ENCODE measurements around the gene DIP2B. TPM values are rescaled to one million over a fixed set of nuclear protein-coding genes. Genes with fewer than 3 reads are reported as not detected.

The DIP2B gene
- total RNA-seq, 1 donor from 2014 or later = 32.3 TPM

DNA sequence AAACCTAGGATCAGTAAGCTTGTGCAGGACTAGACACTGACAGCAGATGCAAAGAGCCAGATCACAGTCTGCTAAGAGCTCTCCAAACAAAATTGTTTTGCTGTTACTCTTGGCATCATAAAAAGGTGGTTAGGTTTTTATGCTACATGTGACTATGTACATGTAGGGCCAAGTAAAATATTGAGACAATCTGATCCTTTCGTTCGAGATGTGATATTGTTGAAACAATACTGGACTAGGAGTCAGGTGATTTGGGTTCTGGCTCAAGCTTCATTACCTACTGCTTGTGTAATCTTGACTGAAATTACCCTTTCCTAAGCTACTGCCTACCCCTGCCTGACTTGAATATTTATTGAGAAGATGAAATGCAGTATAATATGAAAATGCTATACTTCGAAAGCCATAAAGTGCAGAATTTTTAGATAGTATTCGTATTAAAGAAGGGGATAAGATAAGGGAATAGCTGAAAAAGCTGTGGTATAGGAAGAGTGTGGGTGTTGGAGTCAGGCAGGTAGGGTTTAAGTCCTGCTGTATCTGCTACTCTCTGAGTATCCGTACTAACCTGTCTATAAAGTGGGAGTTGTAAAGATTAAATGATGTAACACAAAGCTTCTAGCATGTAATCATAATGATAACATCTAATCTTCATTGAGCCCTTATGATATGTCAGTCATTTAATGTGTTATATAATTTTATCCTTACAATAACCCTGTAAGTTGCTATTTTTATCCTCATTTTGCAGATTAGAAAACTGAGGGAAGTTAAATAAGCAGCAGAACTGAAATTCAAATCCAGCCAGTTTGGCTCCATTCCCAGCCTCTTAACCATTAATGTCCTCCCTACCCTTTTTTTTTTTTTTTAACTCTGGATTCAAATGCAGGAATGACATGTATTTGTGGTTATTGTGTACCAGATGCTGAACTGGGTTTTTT is 220.5 kb downstream of the DIP2B start:
- intact Hi-C loops (cut with micrococcal nuclease) = no loop called here
- Mint-ChIP-seq H3K4me1 (peaks cover 13% of the 10 kb centered on the region), H3K9me3 (no peaks in the 10 kb centered on the region), H3K27me3 (no peaks in the 10 kb centered on the region), H3K36me3 (ENCODE audit: low read depth) (peaks cover 87% of the 10 kb centered on the region), H3K4me3 (no peak overlapping the region), H3K27ac (no peak overlapping the region)
- ChIA-PET POLR2A (no interaction called here), CTCF (no interaction called here)
- DNase-seq = no peak
- ATAC-seq (ENCODE audit: low read depth) = no peak
- TF ChIP-seq, protein P1, sequence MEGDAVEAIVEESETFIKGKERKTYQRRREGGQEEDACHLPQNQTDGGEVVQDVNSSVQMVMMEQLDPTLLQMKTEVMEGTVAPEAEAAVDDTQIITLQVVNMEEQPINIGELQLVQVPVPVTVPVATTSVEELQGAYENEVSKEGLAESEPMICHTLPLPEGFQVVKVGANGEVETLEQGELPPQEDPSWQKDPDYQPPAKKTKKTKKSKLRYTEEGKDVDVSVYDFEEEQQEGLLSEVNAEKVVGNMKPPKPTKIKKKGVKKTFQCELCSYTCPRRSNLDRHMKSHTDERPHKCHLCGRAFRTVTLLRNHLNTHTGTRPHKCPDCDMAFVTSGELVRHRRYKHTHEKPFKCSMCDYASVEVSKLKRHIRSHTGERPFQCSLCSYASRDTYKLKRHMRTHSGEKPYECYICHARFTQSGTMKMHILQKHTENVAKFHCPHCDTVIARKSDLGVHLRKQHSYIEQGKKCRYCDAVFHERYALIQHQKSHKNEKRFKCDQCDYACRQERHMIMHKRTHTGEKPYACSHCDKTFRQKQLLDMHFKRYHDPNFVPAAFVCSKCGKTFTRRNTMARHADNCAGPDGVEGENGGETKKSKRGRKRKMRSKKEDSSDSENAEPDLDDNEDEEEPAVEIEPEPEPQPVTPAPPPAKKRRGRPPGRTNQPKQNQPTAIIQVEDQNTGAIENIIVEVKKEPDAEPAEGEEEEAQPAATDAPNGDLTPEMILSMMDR (IDR thresholded peaks at IDR 0.05) = no peak

DNA sequence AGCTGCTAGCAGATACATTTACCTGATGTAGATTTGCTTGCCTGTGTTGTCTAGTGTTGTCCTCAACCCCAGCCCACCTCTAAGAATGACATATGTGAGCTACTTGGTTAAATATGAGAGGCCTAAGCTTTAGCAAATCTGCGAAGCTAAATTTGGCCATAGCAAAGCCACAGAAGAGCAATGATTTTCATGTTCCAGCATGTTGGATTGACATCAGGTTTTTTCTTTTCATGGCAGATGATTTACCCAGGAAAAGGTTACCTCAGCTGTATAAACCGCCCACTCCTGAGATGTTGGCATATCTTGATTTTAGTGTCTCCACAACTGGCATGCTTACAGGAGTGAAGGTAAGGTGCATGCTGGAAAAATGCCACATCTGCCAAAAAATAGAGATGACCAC is 222.7 kb downstream of the DIP2B start:
- H3K27me3 Mint-ChIP-seq = no peaks in the 10 kb centered on the region
- H3K36me3 Mint-ChIP-seq (ENCODE audit: low read depth) = peaks cover 88% of the 10 kb centered on the region
- no peak overlapping the region for H3K4me3 Mint-ChIP-seq
- ChIA-PET CTCF (interaction anchor here (0.6 to 1.0 kb wide), 2 partner anchors 8 to 16 kb away, joined by 3 read pairs; no protein-coding TSS in a partner anchor), POLR2A (interaction anchor here (0.5 kb wide), 1 partner anchor 64 kb away, joined by 3 read pairs; no protein-coding TSS in a partner anchor)
- TF ChIP-seq, protein P1 (IDR thresholded peaks at IDR 0.05) = no peak
- DNase-seq (no peak), ATAC-seq (ENCODE audit: low read depth) (no peak)
- no peaks in the 10 kb centered on the region for H3K9me3 Mint-ChIP-seq
- peaks cover 8% of the 10 kb centered on the region for H3K4me1 Mint-ChIP-seq
- intact Hi-C loops (cut with micrococcal nuclease) = no loop called here
- no peak overlapping the region for H3K27ac Mint-ChIP-seq

DNA sequence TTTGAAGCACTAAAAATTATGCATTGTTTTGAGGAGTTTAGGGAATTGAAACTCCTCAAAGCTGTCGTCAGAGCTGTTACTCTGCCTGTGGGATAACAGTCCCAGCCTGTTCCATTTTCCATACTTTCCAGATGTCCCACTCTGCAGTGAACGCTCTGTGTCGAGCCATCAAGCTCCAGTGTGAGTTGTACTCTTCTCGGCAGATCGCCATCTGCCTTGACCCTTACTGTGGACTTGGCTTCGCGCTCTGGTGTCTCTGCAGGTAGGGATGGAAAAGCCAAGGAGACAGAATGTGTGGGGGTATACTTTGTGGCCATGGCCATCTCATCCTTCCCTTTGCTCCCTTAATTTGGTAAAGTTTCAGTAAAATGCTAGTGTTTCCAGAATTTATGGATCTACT is 223.6 kb downstream of the DIP2B start:
- ChIA-PET POLR2A (no interaction called here), CTCF (interaction anchor here (1.1 kb wide), 1 partner anchor 224 kb away, joined by 3 read pairs; the partner anchor contains the start of gene DIP2B)
- Mint-ChIP-seq H3K9me3 (no peaks in the 10 kb centered on the region), H3K4me1 (no peaks in the 10 kb centered on the region), H3K4me3 (no peak overlapping the region), H3K27ac (no peak overlapping the region), H3K36me3 (ENCODE audit: low read depth) (peaks cover 86% of the 10 kb centered on the region), H3K27me3 (no peaks in the 10 kb centered on the region)
- intact Hi-C loops (cut with micrococcal nuclease) = no loop called here
- ATAC-seq (ENCODE audit: low read depth) (no peak), DNase-seq (no peak)
- TF ChIP-seq, protein P1 (IDR thresholded peaks at IDR 0.05) = no peak

DNA sequence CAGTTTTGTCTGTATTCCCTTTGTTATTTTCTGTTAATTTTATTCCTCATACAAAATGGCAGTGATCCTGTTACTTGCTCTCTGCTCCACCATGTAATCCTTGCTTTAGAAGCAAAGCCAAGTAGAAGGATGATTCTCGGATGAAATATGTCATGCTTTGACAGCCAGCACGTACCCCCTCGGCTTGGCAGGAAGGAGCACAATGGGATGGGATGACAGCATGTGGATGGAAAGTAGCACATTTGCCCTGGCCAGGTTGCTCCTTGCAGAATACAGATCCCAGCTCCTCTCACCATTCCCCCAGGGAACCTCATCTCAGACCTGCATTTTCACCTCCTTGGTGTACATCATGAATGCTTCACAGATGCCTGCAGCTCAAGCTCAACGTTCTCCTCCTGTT is 224.1 kb downstream of the DIP2B start:
- DNase-seq = no peak
- peaks cover 86% of the 10 kb centered on the region for H3K36me3 Mint-ChIP-seq (ENCODE audit: low read depth)
- TF ChIP-seq, protein P1 (IDR thresholded peaks at IDR 0.05) = no peak
- CTCF ChIA-PET = interaction anchor here (1.1 kb wide), 1 partner anchor 224 kb away, joined by 3 read pairs; the partner anchor contains the start of gene DIP2B
- intact Hi-C loops (cut with micrococcal nuclease) = no loop called here
- ATAC-seq (ENCODE audit: low read depth) = no peak
- no peak overlapping the region for H3K27ac Mint-ChIP-seq
- POLR2A ChIA-PET = no interaction called here
- H3K9me3 Mint-ChIP-seq = no peaks in the 10 kb centered on the region
- no peak overlapping the region for H3K4me3 Mint-ChIP-seq
- H3K27me3 Mint-ChIP-seq = no peaks in the 10 kb centered on the region
- no peaks in the 10 kb centered on the region for H3K4me1 Mint-ChIP-seq

DNA sequence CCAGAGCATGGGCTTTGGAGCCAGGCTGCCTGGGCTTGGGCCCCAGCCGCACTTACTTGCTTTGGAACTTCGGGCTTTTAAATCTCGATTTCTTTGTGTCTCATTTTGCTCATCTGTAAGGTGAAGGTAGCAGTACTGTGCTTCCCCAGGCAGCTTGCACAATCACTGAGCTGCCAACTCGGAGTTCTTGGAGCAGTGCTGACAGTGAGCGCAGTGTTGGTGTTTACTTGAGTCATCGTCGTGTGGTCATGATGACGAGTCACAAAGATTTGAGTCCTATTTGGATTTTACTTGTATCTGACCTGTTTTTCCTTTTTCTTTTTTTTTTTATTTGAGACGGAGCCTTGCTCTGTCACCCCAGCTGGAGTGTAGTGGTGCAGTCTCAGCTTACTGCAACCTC is 227.8 kb downstream of the DIP2B start:
- DNase-seq = no peak
- ChIA-PET CTCF (no interaction called here), POLR2A (no interaction called here)
- no peaks in the 10 kb centered on the region for H3K4me1 Mint-ChIP-seq
- no peaks in the 10 kb centered on the region for H3K27me3 Mint-ChIP-seq
- H3K36me3 Mint-ChIP-seq (ENCODE audit: low read depth) = peaks cover 91% of the 10 kb centered on the region
- ATAC-seq (ENCODE audit: low read depth) = no peak
- no peak overlapping the region for H3K27ac Mint-ChIP-seq
- TF ChIP-seq, protein P1 (IDR thresholded peaks at IDR 0.05) = no peak
- no peak overlapping the region for H3K4me3 Mint-ChIP-seq
- intact Hi-C loops (cut with micrococcal nuclease) = loop anchor here (5.0 kb wide), 1 partner anchor 95 kb away; no protein-coding TSS in a partner anchor
- H3K9me3 Mint-ChIP-seq = no peaks in the 10 kb centered on the region

Measured in activated B cell treated with CpG ODN at 0.5 μM for 24 hours (primary cell).